ENCODE measurements around the gene HHLA2. TPM values are rescaled to one million over a fixed set of nuclear protein-coding genes. Genes with fewer than 3 reads are reported as not detected.

The HHLA2 gene
- total RNA-seq, 1 experiment from 2014 or later: 0.07 TPM

DNA sequence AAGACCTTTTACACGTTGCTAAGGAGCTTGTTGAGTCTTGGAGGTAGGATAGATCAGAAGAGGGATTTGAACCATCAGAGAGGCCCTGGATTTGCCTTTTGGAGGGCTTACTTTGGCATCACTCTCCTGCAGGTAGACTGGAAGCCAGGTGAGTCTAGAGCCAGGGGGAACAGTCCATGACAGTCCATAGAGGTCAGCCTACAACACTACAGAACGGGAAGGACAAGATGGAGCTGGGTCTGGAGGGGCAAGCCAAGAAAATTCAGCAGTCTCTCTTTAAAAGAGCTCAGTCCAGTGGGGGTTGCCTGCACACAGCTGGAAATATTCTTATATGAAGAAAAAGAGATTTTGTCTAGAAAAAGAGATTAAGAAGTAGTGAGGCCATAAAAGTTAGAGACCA is 60.7 kb downstream of the HHLA2 start (continued):
- TF ChIP-seq, protein P1, sequence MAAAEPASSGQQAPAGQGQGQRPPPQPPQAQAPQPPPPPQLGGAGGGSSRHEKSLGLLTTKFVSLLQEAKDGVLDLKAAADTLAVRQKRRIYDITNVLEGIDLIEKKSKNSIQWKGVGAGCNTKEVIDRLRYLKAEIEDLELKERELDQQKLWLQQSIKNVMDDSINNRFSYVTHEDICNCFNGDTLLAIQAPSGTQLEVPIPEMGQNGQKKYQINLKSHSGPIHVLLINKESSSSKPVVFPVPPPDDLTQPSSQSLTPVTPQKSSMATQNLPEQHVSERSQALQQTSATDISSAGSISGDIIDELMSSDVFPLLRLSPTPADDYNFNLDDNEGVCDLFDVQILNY (CRISPR knock-in tag; IDR thresholded peaks at IDR 0.05): no peak
- TF ChIP-seq ELF4 (CRISPR knock-in tag; IDR thresholded peaks at IDR 0.05; ENCODE audit: low read depth): no peak
- TF ChIP-seq ZNF232 (CRISPR knock-in tag; IDR thresholded peaks at IDR 0.05): no peak

DNA sequence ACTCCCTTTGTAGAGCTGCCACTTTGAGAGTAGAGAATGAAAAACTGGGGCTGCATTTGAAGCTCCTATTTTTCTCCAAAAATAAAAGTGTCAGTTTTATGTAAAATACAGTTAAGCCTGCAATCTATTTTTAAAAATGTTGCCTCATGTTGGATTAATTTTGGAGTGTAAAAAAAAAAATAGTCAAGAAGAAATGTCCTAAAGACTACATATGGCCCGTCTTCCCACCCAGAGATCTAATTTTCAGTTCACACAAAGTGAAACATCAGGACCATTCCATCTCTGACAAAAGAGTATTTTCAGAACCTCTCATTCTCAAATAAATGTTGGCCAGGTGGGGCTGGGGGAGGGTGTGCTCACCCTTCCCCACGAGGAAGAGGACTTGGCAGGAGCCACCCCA is 62.7 kb downstream of the HHLA2 start:
- no peak overlapping the region for H3K27ac Mint-ChIP-seq
- ATAC-seq (no peak), DNase-seq (ENCODE audit: low spot score) (no peak)
- H3K4me1 Mint-ChIP-seq: no peaks in the 10 kb centered on the region
- ChIA-PET CTCF (no interaction called here), POLR2A (no interaction called here)
- H3K9me3 Mint-ChIP-seq: no peaks in the 10 kb centered on the region
- H3K27me3 Mint-ChIP-seq (ENCODE audit: low read depth): no peaks in the 10 kb centered on the region
- no peak for TF ChIP-seq NFATC4 (CRISPR knock-in tag; IDR thresholded peaks at IDR 0.05)
- no peak for TF ChIP-seq RORB (CRISPR knock-in tag; IDR thresholded peaks at IDR 0.05)
- no peak for TF ChIP-seq MXD4 (CRISPR knock-in tag; IDR thresholded peaks at IDR 0.05; ENCODE audit: borderline replicate concordance)
- TF ChIP-seq, protein P2, sequence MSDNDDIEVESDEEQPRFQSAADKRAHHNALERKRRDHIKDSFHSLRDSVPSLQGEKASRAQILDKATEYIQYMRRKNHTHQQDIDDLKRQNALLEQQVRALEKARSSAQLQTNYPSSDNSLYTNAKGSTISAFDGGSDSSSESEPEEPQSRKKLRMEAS (CRISPR knock-in tag; IDR thresholded peaks at IDR 0.05): no peak
- TF ChIP-seq ZNF423 (CRISPR knock-in tag; IDR thresholded peaks at IDR 0.05): no peak
- no peak for TF ChIP-seq OVOL2 (CRISPR knock-in tag; IDR thresholded peaks at IDR 0.05; ENCODE audit: borderline replicate concordance)
- TF ChIP-seq NFE2L1 (CRISPR knock-in tag; IDR thresholded peaks at IDR 0.05): no peak
- TF ChIP-seq, protein P3, sequence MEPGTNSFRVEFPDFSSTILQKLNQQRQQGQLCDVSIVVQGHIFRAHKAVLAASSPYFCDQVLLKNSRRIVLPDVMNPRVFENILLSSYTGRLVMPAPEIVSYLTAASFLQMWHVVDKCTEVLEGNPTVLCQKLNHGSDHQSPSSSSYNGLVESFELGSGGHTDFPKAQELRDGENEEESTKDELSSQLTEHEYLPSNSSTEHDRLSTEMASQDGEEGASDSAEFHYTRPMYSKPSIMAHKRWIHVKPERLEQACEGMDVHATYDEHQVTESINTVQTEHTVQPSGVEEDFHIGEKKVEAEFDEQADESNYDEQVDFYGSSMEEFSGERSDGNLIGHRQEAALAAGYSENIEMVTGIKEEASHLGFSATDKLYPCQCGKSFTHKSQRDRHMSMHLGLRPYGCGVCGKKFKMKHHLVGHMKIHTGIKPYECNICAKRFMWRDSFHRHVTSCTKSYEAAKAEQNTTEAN (CRISPR knock-in tag; IDR thresholded peaks at IDR 0.05): no peak
- TF ChIP-seq, protein P4, sequence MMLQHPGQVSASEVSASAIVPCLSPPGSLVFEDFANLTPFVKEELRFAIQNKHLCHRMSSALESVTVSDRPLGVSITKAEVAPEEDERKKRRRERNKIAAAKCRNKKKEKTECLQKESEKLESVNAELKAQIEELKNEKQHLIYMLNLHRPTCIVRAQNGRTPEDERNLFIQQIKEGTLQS (CRISPR knock-in tag; conservative IDR thresholded peaks at IDR 0.05): no peak
- no peak for TF ChIP-seq GRHL2 (CRISPR knock-in tag; IDR thresholded peaks at IDR 0.05; ENCODE audit: insufficient replicate concordance, severe bottlenecking)
- no peak for TF ChIP-seq CBFB (CRISPR knock-in tag; IDR thresholded peaks at IDR 0.05; ENCODE audit: low read depth)
- no peak for TF ChIP-seq SMAD3 (CRISPR knock-in tag; IDR thresholded peaks at IDR 0.05; ENCODE audit: borderline replicate concordance)
- TF ChIP-seq CREB1 (CRISPR knock-in tag; IDR thresholded peaks at IDR 0.05): no peak
- no peak for TF ChIP-seq ZNF232 (CRISPR knock-in tag; IDR thresholded peaks at IDR 0.05)
- TF ChIP-seq, protein P5, sequence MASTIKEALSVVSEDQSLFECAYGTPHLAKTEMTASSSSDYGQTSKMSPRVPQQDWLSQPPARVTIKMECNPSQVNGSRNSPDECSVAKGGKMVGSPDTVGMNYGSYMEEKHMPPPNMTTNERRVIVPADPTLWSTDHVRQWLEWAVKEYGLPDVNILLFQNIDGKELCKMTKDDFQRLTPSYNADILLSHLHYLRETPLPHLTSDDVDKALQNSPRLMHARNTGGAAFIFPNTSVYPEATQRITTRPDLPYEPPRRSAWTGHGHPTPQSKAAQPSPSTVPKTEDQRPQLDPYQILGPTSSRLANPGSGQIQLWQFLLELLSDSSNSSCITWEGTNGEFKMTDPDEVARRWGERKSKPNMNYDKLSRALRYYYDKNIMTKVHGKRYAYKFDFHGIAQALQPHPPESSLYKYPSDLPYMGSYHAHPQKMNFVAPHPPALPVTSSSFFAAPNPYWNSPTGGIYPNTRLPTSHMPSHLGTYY (CRISPR knock-in tag; IDR thresholded peaks at IDR 0.05): no peak
- TF ChIP-seq TCF7 (CRISPR knock-in tag; IDR thresholded peaks at IDR 0.05; ENCODE audit: low read depth): no peak
- TF ChIP-seq, protein P6, sequence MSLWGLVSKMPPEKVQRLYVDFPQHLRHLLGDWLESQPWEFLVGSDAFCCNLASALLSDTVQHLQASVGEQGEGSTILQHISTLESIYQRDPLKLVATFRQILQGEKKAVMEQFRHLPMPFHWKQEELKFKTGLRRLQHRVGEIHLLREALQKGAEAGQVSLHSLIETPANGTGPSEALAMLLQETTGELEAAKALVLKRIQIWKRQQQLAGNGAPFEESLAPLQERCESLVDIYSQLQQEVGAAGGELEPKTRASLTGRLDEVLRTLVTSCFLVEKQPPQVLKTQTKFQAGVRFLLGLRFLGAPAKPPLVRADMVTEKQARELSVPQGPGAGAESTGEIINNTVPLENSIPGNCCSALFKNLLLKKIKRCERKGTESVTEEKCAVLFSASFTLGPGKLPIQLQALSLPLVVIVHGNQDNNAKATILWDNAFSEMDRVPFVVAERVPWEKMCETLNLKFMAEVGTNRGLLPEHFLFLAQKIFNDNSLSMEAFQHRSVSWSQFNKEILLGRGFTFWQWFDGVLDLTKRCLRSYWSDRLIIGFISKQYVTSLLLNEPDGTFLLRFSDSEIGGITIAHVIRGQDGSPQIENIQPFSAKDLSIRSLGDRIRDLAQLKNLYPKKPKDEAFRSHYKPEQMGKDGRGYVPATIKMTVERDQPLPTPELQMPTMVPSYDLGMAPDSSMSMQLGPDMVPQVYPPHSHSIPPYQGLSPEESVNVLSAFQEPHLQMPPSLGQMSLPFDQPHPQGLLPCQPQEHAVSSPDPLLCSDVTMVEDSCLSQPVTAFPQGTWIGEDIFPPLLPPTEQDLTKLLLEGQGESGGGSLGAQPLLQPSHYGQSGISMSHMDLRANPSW (CRISPR knock-in tag; conservative IDR thresholded peaks at IDR 0.05; ENCODE audit: low read depth): no peak
- TF ChIP-seq ZNF219 (CRISPR knock-in tag; IDR thresholded peaks at IDR 0.05; ENCODE audit: borderline replicate concordance): no peak
- TF ChIP-seq, protein P7, sequence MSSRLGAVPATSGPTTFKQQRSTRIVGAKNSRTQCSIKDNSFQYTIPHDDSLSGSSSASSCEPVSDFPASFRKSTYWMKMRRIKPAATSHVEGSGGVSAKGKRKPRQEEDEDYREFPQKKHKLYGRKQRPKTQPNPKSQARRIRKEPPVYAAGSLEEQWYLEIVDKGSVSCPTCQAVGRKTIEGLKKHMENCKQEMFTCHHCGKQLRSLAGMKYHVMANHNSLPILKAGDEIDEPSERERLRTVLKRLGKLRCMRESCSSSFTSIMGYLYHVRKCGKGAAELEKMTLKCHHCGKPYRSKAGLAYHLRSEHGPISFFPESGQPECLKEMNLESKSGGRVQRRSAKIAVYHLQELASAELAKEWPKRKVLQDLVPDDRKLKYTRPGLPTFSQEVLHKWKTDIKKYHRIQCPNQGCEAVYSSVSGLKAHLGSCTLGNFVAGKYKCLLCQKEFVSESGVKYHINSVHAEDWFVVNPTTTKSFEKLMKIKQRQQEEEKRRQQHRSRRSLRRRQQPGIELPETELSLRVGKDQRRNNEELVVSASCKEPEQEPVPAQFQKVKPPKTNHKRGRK (CRISPR knock-in tag; IDR thresholded peaks at IDR 0.05; ENCODE audit: borderline replicate concordance): no peak
- no peak overlapping the region for H3K4me3 Mint-ChIP-seq
- no peaks in the 10 kb centered on the region for H3K36me3 Mint-ChIP-seq

All from WTC11 (cell line).